Astrocyte of the cerebellum (primary cell): ENCODE measurements around the gene TMEM50A.
"Not testable (repeated sequence)": the region's sequence is repeated elsewhere in the genome, so short reads cannot be mapped to it uniquely, and the experiment has no call there.

Source experiments
- DNase-seq: peaks from one replicate; pipeline ENCODE4 v3.0.0-alpha.2; 2011; ENCODE audit warnings: low read depth
- H3K4me3 ChIP-seq: 2 replicates; pipeline ENCODE4 v1.5.1; 2011; ENCODE audit warnings: mild to moderate bottlenecking, low read depth, low read length, moderate library complexity
- in situ Hi-C: cut with HindIII; loops from 2 replicates; pipeline ENCODE4 v1.10.0; 2017; ENCODE audit warnings: low sequenced_read_pairs
- TF ChIP-seq, protein P1 (sequence below): IDR thresholded peaks from 2 replicates; pipeline ENCODE4 v1.5.1; 2012; ENCODE audit warnings: low read length, low read depth, moderate library complexity, mild to moderate bottlenecking; ENCODE audit errors: missing control alignments

Gene TMEM50A

DNA sequence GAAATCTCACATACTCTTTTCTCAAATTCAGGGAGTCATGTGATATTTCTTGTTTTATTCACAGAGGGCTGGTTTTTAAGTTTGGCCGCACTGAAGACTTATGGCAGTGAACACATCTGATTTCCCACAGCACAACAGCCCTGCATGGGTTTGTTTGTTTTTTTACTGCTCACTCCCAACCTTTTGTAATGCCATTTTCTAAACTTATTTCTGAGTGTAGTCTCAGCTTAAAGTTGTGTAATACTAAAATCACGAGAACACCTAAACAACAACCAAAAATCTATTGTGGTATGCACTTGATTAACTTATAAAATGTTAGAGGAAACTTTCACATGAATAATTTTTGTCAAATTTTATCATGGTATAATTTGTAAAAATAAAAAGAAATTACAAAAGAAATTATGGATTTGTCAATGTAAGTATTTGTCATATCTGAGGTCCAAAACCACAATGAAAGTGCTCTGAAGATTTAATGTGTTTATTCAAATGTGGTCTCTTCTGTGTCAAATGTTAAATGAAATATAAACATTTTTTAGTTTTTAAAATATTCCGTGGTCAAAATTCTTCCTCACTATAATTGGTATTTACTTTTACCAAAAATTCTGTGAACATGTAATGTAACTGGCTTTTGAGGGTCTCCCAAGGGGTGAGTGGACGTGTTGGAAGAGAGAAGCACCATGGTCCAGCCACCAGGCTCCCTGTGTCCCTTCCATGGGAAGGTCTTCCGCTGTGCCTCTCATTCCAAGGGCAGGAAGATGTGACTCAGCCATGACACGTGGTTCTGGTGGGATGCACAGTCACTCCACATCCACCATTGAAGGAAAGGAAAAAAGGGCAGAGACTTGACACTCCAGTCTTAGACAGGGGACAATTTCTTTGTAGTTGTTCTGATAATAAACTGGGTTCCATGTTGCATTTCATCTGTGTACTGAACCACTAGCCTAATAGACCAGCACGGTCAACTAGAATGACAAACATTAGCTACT, 22.8 kb downstream of the TMEM50A start:
- TF ChIP-seq, protein P1, sequence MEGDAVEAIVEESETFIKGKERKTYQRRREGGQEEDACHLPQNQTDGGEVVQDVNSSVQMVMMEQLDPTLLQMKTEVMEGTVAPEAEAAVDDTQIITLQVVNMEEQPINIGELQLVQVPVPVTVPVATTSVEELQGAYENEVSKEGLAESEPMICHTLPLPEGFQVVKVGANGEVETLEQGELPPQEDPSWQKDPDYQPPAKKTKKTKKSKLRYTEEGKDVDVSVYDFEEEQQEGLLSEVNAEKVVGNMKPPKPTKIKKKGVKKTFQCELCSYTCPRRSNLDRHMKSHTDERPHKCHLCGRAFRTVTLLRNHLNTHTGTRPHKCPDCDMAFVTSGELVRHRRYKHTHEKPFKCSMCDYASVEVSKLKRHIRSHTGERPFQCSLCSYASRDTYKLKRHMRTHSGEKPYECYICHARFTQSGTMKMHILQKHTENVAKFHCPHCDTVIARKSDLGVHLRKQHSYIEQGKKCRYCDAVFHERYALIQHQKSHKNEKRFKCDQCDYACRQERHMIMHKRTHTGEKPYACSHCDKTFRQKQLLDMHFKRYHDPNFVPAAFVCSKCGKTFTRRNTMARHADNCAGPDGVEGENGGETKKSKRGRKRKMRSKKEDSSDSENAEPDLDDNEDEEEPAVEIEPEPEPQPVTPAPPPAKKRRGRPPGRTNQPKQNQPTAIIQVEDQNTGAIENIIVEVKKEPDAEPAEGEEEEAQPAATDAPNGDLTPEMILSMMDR = no peak
- H3K4me3 ChIP-seq = no peak overlapping the region
- in situ Hi-C loops = no loop called here
- peak; percentile 67 for DNase-seq

DNA sequence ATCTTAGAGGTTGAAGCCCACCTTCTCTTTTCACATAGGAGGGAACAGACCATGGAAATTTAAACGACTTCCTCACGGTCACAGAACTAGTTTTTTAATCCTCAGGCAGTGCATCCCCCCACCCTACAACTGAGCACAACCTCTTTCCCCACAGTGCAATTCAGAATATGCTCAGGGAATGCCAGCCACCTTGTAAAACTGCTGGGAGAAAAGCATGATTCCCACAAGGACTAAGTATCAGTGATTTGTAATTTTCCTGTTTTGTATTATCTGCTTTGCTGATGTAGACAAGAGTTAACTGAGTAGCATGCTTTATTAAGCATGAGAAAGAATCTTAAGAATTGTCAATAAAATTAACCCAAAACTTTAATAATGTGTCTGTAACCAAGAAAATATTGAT, 23.8 kb downstream of the TMEM50A start:
- in situ Hi-C loops = no loop called here
- TF ChIP-seq, protein P1 = no peak
- no peak for DNase-seq
- H3K4me3 ChIP-seq = no peak overlapping the region

DNA sequence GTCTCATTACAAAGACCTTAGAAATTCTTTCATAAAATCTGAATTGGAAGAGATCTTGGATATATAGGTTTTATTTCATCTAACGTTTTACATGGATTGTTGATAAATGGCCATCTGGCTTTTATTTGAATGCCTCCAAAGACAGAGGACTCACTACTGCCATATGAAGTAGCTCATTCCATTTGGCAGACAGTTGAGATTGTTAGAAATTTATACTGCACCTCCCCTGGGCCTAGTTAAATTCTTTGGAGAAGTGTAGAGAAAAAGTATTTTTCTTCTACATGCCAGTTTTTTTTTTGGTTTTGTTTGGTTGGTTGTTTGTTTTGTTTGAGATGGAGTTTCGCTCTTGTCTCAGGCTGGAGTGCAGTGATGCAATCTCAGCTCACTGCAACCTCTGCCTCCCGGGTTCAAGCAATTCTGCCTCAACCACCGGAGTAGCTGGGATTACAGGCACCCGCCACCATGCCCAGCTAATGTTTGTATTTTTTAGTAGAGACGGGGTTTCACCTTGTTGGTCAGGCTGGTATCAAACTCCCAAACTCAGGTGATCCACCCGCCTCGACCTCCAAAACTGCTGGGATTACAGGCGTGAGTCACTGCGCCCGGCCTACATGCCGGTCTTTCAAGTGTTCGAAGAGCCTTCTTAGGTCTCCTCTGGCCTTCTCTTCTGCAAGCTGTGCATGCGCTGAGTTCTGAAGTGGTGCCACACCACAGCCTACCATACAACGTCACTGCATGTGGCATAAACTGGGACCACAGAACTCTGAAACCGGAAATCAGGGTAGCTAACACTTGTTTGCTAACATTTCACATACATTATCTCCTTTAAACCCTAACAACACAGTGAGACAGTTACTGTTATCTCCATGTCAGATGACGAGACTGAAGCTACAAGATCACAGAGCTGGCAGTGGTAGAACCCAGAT, 24.8 kb downstream of the TMEM50A start:
- in situ Hi-C loops, DNase-seq, H3K4me3 ChIP-seq: not testable (repeated sequence)

DNA sequence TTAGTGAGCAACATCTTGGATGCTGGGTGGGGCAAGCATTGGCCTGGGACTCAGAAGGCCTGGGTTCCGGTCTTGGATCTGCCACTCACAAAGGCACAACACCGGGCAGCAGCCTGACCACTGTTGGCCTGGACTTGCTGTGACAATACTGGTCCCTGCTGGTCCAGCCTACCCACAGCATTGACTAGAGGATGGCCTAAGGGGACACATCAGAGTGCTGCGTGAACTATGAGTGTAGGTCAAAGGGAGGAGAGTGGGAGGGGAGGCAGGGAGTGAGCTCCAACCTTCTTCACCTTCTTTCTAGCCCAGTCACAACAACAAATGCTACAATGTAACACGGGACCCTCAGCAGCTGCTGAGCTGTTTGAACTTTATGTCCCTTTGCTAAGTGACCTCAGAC, 31.1 kb downstream of the TMEM50A start:
- DNase-seq = no peak
- no peak overlapping the region for H3K4me3 ChIP-seq
- in situ Hi-C loops = no loop called here
- TF ChIP-seq, protein P1 = no peak

DNA sequence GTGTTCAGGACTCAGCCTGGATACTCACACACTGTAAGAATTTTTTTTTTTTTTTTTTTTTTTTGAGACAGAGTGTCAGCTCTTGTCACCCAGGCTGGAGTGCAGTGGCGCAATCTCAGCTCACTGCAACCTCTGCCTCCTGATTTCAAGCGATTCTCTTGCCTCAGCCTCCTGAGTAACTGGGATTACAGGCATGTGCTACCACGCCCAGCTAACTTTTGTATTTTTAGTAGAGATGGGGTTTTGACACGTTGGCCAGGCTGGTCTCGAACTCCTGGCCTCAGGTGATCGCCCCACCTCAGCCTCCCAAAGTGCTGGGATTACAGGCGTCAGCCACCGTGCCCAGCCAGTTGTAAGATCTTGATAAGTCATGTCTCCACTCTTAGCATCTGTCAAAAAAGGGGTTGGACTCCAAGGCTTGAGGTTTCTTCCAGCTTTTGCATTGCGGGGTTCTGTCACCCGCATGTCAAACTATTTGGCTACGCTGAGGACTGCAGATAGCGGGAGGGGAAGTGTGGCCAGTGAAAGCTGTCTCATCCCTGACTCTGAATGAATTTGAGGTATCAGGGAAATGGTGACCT, 31.6 kb downstream of the TMEM50A start:
- in situ Hi-C loops, H3K4me3 ChIP-seq, DNase-seq: not testable (repeated sequence)

DNA sequence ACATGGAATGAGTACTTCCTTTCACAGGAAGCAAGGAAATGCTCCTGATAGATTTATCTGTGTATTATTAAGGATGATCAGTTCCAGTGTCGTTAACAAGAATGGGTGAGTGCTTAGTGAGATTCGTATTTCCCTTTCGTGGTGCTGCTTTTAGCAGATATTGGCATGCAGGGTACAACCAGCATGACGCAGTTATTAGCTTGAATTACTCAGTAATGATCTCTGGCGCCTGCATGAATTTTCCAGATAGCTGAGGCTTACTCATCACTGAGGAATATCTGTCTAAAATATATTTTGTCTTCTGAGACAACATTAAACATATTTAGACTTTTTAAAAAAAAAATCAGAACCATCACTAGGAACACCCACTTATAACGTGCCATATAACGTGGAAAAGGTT, 33.6 kb downstream of the TMEM50A start:
- H3K4me3 ChIP-seq, in situ Hi-C loops: not testable (repeated sequence)
- peak; percentile 65 for DNase-seq

DNA sequence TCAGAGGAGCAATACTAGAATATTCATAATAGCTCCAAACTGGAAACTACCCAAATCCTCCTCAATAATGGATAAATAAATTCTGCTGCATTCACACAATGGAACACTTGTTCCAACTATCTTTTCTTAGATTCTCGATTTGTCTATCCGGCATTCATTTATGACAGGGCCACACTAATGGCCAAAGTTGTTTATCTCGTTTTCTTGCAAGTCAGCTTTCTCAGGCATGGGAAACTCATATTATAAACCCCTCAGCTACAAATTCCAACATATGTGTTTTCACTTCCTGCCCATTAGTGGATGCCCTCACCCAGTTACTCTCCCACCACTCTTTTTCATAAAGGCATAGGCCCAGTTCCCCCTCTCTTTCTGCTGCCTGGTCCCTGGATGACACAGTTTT, 40.2 kb downstream of the TMEM50A start:
- in situ Hi-C loops, DNase-seq, H3K4me3 ChIP-seq: not testable (repeated sequence)

DNA sequence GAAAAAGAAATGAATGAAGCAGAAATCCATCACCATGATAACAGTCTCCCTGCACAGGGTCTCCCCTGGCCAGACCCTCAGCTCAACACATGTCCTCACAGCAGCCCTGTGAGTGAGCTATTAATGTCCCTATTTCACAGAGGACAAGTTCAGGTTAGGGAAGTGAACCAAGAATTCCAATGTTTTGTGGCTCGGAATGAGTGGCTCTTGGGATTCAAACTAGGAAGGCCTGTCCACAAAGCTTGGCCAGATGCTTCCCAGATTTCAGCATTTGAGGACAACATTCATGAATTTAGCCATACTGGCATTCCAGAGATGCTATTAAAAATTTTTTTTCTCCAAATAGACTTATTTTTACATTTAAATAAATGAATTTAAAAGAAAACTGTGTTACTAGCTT, 44.4 kb downstream of the TMEM50A start:
- H3K4me3 ChIP-seq, DNase-seq, in situ Hi-C loops: not testable (repeated sequence)

DNA sequence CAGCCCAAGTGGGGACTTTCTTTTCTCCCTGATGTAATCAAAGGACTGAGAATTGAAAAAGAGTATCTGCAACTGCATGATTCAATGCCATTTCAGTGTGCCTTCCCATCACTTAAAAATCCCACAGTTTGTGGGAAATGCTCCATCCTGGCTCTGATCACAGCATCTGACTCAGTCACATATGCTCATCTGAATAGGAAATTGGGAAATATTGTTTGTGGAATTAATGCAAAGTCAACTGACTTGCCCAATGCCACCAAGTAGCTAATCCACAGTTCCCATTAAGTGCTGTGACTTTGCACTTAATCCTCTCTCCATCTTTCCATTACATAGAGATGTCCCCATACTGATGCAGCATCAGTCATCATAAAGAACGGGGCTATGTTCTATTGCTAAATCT, 45.0 kb downstream of the TMEM50A start:
- H3K4me3 ChIP-seq, in situ Hi-C loops, DNase-seq: not testable (repeated sequence)

DNA sequence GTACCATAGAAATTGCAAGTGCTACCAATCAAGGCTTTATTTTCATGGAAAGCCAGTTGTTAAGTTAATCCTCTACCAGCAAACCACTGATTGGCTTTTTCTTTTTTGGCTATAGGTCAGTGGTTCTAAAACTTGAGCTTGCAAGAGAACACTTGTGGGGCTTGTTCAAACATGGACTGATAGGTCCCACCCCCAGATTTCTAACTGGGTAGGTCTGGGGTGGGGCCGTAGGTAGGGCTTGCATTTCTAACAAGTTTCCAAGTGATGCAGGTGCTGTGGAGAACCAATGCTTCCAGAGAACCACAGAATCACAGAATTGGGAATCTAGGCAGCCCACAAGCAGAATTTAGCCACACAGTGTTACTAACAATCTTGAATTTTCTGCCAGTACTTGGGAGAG, 45.7 kb downstream of the TMEM50A start:
- DNase-seq, in situ Hi-C loops, H3K4me3 ChIP-seq: not testable (repeated sequence)

DNA sequence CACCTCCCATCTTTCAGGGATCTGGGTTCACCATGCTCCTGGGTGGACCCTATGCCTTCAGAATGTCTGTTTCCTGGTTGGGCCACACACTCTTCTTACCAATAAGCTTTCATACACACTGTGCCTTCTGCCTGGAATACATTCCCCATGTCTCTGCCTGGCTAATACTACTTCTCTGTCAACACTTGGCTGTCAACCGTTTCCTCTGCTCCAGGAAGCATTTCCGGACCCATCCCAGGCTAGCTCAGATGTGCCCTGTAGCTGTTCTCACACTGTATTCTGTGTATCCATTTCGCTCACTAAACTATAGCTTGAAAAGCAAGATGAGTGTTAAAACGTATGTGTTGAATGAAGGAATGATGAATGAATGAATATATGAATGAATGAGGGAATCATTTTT, 49.0 kb downstream of the TMEM50A start:
- DNase-seq, H3K4me3 ChIP-seq, in situ Hi-C loops: not testable (repeated sequence)

DNA sequence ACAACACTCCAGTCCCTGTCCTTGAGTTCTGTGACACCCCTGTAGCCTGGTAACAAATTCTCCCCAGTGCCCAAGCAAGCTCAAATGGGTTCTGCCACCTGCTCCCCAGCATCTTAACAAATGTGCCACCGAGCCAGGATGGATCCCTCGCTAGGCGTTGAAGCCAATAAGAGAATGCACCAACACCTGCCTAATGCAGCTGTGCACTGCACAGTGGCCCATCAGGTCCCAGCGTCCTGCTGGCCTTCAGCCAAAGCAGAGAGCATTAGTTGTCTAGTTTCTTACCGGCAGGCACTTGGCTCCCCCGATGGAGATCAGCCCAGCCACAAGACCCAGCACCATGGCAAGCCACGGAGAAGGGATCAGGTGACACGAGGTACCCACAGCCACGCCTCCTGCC, 50.6 kb downstream of the TMEM50A start:
- DNase-seq, in situ Hi-C loops, H3K4me3 ChIP-seq: not testable (repeated sequence)

DNA sequence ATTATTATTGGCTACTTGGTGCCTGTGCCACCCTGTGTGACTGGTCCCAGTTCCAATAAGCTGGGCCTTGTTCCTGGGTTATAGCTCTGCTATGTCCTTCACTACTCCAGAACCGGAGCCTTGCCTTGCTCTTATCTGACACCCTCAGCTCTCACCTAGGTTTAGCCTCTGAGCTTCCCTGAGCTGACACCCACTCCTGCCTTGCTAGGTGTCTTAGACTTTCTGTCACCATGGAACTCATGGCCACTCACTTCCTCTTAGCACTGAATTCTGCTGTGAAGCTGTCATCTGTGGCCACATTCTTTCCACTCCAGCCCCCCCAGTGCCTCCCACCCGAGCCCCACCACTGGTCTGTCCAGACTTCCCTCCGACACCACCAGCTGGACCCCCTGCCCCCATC, 51.6 kb downstream of the TMEM50A start:
- H3K4me3 ChIP-seq, DNase-seq, in situ Hi-C loops: not testable (repeated sequence)
